Fibroblast of gingiva (primary cell): ENCODE data around the gene ANKRD11.
"Not testable (repeated sequence)": the region's sequence is repeated elsewhere in the genome, so short reads cannot be mapped to it uniquely, and the experiment has no call there.

ENCODE experiments used
- DNase-seq: peaks from one replicate; pipeline ENCODE4 v3.0.0-alpha.2; 2011; ENCODE audit warnings: low read depth

The ANKRD11 gene

DNA sequence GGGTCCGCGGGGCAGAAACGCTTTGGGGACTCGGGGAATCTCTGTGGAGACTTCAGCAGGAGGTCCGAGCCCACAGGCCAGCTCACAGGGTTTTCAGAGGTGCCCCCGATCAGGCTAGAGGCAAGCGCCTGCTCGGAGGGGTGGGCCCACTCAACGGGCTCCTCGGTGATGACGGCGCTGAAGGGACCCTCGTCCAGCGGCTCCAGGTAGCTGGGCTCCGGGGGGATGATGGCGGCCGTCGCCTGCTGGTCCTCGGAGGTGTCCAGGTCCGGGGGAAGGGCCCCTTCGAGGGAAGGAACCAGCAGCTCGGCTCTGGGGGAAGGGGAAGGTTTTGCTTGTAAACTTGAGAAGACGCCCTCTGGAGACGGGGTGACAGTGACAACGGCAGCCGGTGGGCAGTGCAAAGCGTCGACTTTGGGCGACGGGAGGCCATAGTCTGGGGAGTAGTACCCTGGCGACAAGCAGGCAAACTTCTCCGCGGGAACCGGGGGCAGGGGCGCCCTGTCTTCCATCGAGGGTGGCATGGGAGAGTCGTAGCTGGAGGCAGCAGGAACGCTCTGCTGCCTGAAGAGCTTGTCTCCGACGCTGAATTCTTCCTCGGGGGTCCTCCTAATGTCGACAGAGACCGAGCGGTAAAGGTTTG, 209.7 kb downstream of the ANKRD11 start:
- no peak for DNase-seq

DNA sequence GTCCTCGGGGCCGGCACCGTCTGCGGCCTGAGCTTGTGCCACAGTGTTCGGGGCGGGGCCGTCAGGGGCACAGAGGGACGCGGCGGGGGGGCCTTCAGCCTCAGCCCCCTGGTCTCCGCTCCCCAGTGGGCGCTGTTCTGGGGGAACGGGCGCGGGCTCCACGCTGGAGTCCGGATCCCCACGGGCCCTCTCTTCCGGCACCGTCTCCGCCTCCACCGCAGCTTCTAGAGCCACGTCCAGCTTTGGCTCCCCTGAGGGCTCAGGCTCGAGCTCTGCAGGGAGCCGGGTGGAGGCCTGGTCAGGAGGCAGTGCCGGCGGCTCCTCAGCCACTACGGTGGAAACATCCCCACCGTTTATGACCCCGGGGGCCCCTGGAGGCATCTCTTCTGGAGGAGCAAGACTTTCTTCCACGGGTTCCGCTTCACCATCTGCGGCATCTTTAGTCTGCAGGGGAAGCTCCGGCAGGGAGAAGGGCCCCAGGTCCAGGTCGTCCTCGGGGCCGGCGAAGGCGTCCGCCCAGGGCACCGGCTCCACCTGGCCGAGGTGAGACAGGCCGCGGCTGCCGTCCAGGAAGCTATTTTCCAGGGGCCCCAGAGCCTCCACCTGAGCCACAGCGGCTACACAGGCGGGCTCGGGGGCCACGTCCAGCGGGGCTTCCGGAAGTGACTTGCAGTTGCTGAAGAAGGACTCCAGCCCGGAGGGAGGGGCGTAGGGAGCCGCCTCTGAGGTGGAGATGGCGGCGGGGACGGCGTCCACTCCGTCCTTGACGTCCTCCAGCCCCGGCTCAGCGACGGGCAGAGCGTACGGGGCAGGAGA, 210.5 kb downstream of the ANKRD11 start:
- no peak for DNase-seq

- DNase-seq = no peak
These were observed 211.7 kb downstream of the ANKRD11 start for GRCh38 chr16:89278441-89279240.

DNA sequence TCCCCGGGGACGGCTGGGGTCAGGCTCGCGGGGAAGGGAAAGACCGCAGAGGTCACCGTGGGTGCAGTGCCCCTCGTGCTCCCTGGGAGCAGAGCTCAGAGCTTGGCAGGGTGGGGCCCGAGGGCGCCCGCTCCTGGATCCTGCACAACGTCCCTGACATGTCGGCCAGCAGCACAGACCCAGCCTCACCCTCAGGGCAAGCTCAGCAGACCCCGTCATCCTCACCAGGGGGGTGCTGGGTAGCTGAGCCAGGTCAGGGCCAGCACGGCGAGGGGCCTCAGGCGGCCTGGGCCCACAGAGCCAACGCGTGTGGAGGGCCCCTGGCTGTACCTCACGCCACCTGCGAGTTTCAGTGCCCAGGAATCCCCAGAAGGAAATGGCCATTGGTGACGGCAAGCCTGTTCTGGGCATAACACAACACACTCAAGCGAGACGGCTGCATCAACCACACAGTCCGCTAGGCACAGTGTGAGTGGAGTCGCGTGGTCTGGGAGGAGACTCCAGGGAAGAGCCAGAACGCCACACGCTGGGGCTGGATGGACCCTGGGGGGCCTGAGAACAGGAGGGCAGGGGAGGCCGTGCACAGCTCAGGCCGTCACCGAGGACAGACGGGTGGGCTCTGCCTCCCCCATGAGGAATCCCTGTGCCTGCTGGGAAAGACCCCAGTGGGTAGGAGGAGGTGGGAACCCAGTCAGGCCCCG, 212.6 kb downstream of the ANKRD11 start:
- no peak for DNase-seq

GRCh38 chr16:89277049-89277448, 213.3 kb downstream of the ANKRD11 start:
- DNase-seq = no peak

- no peak for DNase-seq
These were observed 214.3 kb downstream of the ANKRD11 start for GRCh38 chr16:89275837-89276720.

GRCh38 chr16:89275284-89275584, 215.1 kb downstream of the ANKRD11 start:
- no peak for DNase-seq

DNA sequence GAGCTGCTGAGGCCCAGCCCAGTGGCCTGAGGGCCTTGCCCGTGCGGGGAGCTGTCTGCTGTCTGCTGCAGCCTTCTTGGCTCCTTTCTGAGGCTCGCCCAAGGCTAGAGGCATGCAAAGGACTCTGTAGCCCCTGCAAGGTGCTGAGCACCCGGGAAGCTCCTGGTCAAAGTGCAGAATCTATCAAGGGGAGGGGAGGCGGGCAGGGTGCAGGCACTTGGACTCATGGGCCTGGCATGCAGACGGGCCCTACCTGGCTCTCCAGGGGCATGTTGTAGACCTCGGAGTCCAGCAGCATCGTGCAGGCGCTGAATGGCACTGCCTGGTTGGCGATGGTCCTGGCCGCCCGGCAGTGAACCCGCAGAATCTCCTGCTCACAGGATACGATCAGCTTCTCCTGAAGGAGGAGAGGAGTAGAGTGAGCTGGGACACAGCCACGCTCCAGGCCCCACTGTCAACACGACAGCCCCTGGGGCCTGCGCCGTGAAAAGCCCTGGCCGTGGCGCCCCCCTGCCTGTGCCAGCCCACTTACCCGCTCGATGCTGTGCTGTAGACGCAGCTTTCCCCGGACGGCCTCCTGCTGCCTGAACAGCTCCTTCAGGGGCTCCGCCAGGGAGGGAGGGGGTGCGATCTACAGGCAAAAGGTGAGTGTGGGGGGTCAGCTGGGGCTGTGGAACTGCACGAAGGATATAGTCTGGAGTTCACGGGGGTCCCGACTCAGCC, 215.6 kb downstream of the ANKRD11 start:
- no peak for DNase-seq

DNA sequence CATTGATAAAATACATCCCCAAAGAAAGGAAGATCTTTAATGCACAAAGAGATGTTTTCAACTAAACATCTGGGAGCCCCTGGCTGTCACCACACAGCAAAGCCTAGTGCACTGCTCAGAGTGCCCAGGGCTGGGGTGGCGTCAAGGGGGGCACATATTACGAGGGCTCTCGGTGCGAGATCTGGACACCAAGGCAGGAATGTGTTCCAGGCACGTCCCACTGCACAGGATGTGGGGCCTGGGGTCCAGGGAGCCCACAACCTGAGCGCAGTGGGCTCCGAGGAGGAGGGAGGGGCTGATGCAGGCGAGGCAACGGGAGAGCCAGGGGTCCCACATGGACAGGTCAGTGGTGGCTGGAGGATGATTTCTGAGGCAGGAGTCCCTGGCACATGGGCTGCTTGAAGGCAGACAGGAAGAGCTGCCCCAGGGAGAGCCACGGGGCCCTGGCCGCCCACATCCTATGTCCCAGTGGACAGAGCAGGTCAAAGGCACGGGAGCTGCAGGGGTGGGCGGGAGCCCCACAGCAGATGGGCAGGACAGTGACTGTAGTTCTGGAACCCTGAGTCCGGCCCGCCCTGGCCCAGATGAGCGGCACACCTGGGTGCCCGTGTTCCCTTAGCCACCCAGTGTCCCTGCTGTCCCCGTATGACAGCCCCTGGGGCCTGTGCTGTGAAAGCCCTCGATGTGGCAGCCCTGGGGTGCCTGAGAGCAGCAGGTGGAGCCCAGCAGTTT, 216.5 kb downstream of the ANKRD11 start:
- DNase-seq = no peak

- DNase-seq = no peak
These were observed 217.7 kb downstream of the ANKRD11 start for GRCh38 chr16:89272631-89273030.

- DNase-seq = no peak
These were observed 219.6 kb downstream of the ANKRD11 start for GRCh38 chr16:89270666-89271345.

GRCh38 chr16:89269805-89270665, 220.3 kb downstream of the ANKRD11 start:
- no peak for DNase-seq

- DNase-seq = peak; percentile 78
These were observed 221.2 kb downstream of the ANKRD11 start for GRCh38 chr16:89268987-89269735.

GRCh38 chr16:89268585-89268984, 221.8 kb downstream of the ANKRD11 start:
- DNase-seq = no peak

GRCh38 chr16:89267746-89268145, 222.6 kb downstream of the ANKRD11 start:
- not testable (repeated sequence) for DNase-seq

- DNase-seq = no peak
These were observed 223.7 kb downstream of the ANKRD11 start for GRCh38 chr16:89266521-89267134.

- no peak for DNase-seq
These were observed 224.7 kb downstream of the ANKRD11 start for GRCh38 chr16:89265647-89266046.
